Measurements from ENCODE around the gene NLE1. TPM values are rescaled to one million over a fixed set of nuclear protein-coding genes. Genes with fewer than 3 reads are reported as not detected.
"Not testable (repeated sequence)": the region's sequence is repeated elsewhere in the genome, so short reads cannot be mapped to it uniquely, and the experiment has no call there.

NLE1 gene
- total RNA-seq (2014; rRNA removed; shearing (Covaris generic)): 17.6 and 20.2 TPM in 2 replicates

DNA sequence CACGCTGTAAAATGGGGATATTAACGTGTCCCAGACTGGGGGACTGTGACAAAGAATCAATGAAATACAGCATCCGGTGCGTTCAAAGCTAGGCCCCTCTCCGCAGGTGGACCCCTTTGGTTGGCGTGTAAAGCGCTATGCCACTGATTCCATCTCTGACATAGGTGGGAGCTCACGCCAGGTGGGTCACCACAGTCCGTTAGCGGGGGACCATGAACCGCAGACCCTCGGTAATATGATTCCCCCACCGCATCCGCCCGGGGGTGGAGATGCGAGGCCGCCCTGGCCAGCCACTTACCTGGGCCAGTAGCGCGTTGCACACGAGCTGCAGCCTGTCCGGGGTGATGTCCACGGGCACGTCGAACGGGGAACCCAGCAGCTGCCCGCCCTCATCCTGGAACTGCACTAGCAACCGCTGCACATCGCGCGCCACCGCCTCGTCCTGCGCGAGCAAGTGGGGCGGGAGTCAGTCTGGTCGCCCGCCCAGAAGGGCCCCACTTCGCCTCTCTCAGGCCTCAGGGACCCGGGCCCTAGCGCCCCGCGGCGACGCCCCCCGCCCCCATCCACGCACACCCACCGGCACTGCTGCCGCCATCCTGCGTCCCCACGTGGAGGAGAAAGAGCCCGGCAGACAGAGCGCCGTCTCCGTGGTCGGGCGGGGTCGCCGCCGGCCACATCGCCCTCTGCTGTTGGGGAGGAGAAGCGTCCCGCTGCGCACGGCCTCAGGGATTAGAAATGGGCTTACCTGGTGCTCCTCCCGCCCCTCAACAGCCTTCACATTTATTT lies at the start of gene NLE1:
Gene NLE1, minus strand, starts transcription at position 623 of the 786 bp plus-strand sequence. Its CDS starts 28 bp downstream, at position 595.
- peak; percentile 55 for DNase-seq (ENCODE audit: low spot score)

DNA sequence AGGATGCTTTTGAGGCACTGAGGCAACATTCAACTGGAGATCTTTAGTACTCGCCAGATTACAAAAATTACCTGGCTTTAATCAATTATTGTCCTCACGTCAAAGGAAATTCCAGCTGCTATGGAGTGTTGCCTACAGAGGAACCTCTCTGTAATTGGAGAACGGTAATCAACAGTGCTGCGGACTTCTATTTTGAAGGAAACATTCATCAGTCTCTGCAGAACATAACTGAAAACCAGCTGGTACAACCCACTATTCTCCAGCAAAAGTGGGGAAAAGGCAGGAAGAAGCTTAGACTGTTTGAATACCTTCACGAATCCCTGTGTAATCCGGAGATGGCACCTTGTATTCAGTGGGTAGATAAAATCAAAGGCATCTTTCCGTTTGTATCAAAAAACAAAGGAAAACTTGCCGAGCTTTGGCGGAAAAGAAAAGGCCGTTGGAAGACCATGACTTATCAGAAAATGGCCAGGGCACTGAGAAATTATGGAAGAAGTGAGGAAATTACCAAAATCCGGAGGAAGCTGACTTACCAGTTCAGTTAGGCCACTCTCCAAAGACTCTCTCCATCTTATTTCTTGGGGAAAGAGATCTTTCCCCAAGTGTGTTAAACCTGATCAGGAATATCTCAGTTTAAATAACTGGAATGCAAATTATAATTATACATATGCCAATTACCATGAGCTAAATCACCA lies 49.0 kb upstream of the NLE1 start:
- no peak for DNase-seq (ENCODE audit: low spot score)

DNA sequence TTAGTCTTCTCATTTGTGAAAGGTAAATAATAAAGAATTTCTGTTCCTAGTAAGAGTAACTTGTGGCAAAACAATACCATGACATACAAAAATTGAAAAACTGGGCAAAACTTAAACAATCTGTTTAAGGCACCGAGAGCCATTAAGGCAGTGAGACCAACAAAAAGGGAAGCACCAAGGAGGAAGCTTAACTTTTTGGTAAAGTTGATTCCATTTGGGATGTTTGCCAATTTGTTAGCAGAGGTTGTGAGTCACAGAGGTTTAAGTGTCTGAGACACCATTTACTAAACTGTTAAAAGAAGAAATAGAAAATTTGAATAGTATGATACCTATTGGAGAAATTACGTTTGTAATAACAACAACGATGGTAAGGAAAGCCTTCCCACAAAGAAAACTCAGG lies 47.2 kb upstream of the NLE1 start:
- no peak for DNase-seq (ENCODE audit: low spot score)

DNA sequence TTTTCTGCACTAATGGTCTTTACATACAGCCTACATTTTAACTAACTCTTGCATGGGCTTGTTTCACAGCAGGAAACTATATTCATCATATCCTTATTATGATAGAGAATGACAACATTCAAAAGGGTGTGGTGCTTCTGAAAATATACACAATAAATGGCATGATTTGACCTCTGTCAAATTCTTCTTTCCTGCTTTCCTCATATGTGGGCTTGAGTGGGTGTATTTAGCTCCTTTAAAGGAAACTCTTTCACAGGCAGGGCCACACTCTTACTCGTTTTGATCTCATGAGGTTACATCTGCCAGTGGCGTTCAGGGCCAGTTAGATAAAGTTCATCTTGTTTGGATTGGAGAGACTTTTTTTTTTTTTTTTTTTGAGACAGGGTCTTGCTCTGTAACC lies 46.0 kb upstream of the NLE1 start:
- no peak for DNase-seq (ENCODE audit: low spot score)

DNA sequence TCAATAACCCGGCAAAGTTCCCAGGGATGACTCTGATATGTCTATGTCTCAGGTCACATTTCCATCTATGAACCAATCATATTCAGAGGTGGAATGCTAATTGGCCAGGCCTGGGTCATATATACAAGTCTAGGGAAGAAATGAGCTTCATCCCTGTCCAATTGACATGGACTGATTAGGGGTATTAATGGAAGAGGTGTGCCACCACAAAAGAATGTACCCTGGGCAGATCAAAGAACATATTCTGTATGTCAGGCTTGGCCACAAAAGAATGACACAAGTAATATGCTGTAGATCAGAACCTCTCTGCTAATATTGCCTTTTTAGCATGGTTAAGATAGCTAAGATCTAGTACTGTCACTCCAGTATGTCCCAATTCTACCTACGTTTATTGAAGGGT lies 45.4 kb upstream of the NLE1 start:
- DNase-seq (ENCODE audit: low spot score): no peak

DNA sequence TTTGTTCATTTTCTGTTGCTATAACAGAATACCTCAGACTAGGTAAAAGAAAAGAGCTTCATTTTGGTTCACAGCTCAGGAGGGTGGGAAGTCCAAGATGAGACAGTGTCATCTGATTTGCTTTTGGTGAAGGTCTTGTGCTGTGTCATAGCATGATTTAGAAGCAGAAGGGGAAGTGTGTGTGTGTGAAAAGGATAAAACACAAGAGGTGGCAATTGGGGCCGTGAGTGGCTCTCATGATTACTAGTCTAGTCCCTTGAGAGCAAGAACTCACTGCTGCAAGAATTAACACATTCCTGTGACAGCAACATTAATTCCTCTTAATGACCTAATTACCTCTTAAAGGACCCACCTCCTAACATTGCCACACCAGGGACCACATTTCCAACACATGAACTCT lies 43.7 kb upstream of the NLE1 start:
- DNase-seq (ENCODE audit: low spot score): no peak

DNA sequence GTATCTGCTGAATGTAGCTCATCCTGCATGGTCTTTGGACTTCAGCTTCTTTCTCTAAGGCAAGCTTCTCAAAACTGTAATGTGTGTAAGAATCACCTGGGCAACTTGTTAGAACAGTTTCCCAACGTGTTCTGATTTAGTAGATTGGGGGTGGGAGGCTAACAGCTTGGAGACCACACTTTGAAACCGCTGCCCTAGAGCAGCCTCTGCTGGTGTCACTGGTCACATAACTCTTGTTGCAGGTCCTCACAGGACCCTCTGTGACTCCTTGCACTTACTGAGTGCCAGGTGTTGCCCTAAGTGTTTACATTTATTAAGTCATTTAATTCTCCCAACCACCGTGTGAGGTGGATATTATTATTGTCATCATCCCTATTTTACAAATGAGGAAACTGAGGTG lies 42.2 kb upstream of the NLE1 start:
- DNase-seq (ENCODE audit: low spot score): no peak

DNA sequence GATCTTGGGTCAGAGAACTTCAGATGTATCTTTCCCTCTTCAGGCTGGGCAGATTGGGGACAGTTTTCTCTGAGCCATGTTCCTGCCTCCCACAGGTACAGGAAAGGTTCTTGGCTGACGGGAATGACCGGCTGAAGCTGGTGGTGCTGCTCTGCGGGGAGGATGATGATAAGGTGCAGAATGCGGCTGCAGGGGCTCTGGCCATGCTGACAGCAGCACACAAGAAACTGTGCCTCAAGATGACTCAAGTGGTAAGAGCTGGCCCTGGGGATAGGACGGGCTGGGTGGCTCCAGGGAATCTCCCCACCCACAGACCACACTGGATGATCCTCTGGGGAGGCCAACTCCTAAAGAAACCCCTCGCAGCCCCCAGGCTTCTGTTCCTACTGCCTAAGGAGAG lies 41.2 kb upstream of the NLE1 start:
- no peak for DNase-seq (ENCODE audit: low spot score)

DNA sequence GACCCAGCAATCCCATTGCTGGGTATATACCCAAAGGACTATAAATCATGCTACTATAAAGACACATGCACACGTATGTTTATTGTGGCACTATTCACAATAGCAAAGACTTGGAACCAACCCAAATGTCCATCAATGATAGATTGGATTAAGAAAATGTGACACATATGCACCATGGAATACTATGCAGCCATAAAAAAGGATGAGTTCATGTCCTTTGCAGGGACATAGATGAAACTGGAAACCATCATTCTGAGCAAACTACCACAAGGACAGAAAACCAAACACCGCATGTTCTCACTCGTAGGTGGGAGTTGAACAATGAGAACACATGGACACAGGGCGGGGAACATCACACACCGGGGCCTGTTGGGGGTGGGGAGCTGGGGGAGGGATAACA lies 37.3 kb upstream of the NLE1 start:
- not testable (repeated sequence) for DNase-seq (ENCODE audit: low spot score)

DNA sequence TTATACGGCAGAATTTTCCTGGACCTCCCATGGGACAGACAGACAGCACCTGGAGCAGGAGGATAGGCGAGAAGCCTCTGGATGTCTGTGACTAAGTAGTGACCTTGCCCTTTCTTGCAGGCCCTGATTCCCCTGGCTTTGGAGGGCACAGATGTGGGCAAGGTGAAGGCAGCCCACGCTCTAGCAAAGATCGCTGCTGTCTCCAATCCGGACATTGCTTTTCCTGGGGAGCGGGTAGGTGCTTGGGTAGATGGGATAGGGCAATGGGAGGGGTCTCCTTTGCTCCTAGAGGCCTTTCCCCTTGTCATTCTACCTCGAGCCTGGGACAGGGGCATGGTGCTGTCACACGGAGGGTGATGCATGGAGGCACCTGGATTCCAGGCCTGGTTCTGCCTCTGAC lies 34.8 kb upstream of the NLE1 start:
- DNase-seq (ENCODE audit: low spot score): no peak

DNA sequence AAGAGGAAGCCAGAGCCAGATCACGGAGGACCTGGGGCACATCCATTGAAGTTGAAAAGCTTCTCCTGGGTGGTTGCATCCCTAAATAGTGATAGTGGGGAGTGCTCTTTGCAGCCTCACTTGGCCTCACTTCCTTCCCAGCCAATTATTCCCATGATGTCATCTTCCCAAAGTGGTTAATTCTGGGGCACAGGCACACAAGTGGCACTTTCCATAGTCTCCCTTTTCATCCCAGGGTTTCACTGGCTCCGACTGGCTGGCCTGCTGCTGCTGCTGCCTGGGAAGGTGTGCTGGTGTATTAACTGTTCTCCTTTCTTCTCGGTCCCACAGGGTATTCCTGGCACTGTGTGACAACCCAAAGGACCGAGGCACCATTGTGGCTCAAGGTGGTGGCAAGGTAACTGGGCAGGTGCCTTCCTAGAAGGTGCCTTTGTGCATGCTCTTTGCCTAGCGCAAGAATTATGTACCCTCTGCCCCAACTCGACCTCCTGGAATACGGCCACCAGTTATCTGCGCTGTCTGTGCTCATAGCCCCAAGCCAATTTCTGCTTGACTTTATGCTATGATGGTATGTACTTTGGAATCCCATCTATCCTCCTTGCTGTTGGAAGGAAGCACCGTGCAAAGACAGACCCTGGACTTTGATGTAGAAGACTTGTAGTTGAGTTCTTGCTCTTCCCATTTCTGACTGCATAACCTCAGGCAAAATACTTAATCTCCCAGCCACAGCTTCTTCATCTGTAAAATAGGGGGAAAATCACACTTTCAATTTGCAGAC lies 33.7 kb upstream of the NLE1 start:
- DNase-seq (ENCODE audit: low spot score): no peak

DNA sequence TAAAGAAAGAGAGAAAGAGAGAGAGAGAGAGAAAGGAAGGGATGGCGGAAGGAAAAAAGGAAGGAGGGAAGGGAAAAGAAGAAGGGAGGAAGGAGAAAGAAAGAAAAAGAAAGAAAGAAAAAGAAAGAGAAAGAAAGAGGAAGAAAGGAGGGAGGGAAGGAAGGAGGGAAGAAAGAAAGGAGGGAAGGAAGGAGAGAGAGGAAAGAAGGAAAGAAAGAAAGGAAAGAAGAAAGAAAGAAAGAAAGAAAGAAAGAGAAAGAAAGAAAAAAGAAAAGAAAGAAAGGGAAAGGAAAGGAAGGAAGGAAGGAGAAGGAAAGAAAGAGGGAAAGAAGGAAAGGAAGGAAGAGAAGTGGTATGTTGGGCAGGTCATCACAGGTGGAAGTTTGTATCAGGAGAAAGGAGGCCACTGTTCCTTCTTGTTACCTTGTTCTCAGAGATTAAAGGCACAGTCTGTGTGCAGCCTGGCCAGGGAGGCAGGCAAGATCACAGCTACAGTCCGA lies 32.8 kb upstream of the NLE1 start:
- no peak for DNase-seq (ENCODE audit: low spot score)

DNA sequence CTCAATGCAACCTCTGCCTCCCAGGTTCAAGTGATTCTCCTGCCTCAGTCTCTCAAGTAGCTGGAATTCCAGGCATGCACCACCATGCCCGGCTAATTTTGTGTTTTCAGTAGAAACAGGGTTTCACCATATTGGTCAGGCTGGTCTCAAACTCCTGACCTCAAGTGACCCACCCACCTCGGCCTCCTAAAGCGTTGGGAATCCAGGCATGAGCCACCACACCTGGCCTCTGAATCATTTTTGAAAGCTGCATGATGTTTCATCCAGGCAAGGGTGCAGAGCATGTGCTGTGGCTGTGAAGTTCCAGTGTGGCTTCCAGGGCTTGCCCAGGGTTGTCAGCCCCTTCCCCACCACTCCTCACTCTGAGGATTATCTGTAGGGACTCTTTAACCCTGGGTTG lies 30.2 kb upstream of the NLE1 start:
- not testable (repeated sequence) for DNase-seq (ENCODE audit: low spot score)

DNA sequence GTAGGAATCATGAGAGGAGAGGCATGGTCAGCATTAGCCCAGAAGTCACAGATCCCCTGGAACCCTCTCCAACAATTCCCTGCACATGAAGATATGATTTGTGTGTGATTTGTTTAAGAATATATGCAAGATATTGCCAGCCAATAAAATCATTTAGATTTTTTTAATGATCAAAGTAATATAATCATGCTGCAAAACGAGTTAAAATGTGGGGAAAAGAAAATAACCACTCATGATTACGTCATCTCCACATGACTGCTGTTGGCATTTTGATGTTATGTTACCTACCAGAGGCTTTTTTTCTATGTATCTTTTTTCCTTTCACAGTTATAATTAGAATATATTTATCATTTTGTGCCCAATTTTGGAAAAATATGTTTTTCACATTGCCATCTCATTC lies 29.7 kb upstream of the NLE1 start:
- DNase-seq (ENCODE audit: low spot score): no peak

DNA sequence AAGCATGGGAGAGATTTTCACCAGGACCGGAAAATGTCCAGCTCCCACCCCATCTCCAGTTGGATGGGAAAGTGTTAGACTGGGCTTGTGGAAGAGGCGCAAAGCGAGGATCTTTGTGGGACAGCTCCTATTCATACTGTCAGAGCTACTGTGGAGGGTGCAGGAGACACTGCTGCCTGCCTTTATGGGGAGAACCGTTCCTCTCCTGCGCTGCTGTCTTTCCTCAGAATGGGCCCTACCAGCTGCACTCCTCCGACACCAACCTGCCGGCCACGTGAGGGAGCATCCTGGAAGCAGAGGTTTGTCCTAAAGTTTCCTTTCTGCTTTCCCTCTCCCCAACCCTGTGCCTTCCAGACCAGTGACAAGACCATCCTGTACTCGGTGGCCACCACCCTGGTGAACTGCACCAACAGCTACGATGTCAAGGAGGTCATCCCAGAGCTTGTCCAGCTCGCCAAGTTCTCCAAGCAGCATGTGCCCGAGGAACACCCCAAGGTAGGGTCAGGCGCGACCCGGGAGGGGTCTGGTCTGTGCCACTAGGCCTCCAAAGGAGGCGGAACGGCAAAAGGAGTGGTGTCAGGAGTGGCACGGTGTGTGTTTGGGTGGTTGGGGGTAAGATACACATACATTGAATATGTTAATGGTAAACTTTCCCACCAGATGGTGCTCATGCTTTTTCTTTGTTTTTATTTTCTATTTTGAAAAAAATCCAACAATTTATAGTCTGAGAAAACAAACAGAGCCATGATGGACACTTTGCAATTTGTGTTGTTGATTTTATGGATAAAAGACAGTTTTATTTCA lies 29.1 kb upstream of the NLE1 start:
- DNase-seq (ENCODE audit: low spot score): no peak

DNA sequence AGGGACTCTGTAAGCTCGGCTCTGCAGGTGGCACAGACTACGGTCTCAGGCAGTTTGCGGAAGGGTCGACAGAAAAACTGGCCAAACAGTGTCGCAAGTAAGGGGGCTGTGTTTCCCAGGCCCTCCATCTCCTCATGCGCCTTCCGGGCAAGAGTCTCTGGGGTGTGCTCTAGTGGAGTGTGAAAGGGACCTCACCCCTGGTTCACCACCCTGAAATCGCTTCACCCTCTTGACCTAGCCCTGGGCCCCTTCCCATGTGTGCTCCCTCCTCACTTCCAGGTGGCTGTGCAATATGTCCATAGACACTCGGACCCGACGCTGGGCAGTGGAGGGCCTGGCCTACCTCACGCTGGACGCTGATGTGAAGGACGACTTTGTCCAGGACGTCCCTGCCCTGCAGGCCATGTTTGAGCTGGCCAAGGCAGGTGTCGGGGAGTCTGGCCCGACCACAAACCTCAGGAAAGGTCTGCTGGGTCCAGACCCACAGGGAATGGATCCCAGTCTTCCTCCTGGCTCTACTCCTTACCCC lies 27.8 kb upstream of the NLE1 start:
- no peak for DNase-seq (ENCODE audit: low spot score)

DNA sequence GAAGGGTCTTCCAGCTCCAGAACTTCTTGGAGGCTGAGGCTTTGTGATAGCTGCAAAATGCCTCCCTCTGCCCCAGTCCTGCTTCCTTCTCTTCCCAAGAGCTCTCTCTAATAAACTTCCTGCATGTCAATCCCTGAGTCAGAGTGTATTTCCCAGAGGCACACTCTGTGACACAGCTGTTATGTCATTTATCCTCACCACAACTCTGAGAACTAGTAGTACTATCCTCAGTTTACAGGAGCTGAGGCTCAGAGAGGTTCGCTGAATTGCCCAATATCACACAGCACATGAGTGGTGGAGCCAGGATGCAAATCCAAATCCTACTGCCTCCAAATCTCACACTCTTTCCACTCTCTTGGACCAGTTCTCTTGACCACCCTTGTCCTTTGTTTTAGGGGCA lies 25.6 kb upstream of the NLE1 start:
- DNase-seq (ENCODE audit: low spot score): peak; percentile 29

DNA sequence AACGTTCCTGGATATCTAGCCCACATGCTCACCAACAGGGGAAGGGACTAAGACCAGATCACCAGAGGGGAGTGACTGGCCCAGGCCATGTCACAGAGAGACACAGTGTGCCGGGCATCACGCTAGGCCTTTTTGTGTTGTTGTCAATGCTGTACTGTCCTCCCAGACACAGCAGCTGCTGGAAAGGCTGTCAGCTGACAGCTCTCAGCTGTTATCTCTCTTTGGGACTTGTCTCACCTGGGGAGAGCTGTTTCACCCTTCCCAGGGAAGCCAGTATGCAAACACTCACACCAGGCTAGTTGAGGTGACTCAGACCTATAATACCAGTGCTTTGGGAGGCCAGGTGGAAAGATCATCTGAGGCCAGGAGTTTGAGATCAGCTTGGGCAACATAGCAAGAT lies 24.9 kb upstream of the NLE1 start:
- DNase-seq (ENCODE audit: low spot score): no peak

DNA sequence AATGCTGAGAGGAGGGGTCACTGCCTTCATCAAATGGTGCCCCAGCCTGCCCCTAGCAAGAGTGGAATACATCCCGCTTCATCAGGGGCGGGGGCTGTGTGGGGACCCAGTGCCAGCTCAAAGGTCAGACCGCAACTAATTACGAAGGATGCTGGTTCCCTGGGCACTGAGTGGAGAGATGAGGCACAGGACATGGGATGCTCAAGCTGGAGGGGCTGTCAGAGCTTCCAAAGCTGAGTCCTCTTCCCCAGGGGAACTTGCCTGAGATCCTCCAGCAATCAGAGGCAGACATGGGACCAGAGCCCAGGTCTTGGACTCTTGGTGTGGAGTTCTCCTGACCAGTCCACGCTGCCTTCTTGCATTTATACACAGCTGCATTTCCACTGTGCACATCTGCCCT lies 24.4 kb upstream of the NLE1 start:
- DNase-seq (ENCODE audit: low spot score): no peak

DNA sequence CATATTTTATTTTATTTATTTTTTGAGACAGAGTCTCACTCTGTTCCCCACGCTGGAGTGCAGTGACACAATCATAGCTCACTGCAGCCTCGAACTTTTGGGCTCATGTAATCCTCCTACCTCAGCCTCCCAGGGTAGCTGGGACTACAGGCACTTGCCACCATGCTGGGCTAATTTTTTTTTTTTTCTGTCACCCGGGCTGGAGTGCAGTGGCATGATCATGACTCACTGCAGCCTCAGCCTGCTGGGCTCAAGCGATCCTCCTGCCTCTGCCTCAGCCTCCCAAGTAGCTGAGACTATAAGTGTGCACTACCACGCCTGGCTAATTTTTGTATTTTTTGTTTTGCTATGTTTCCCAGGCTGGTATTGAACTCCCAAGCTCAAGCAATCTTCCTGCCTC lies 22.6 kb upstream of the NLE1 start:
- no peak for DNase-seq (ENCODE audit: low spot score)

DNA sequence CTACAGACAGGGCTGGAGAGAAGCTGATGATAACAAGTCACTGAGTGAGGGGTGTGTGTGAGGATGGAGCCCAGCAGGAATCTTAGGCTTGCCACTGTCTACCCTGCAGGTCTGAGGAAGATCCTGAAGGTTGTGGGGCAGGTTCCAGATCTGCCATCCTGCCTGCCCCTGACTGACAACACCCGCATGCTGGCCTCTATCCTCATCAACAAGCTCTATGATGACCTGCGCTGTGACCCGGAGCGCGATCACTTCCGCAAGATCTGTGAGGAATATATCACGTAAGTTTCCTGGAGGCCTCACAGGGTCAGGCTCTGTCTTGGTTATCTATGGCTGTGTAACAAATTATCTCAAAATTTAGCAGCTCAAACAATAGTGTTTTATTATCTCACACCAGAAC lies 21.8 kb upstream of the NLE1 start:
- no peak for DNase-seq (ENCODE audit: low spot score)

All from H4 (cell line).